K562 (cell line): ENCODE measurements around the gene DGCR6L.
"Not testable (repeated sequence)": the region's sequence is repeated elsewhere in the genome, so short reads cannot be mapped to it uniquely, and the experiment has no call there.

Experiments
- FOXJ3 ChIP-seq: sonication (generic); formaldehyde crosslinking; IDR thresholded peaks from 2 replicates; pipeline ENCODE4 v1.4.0; 2020; ENCODE audit warnings: mild to moderate bottlenecking, missing genetic modification reagents
- KAT2B ChIP-seq: IDR thresholded peaks from one replicate; pipeline ENCODE4 v1.6.1; 2012; ENCODE audit warnings: low read depth, mild to moderate bottlenecking, control low read depth, inconsistent platforms, low read length, moderate library complexity
- ZNF77 ChIP-seq: fragments of 250-450 bp; sonication (Bioruptor Pico); IDR thresholded peaks from 2 replicates; pipeline ENCODE4 v1.5.0; 2020
- TF ChIP-seq, protein P1 (sequence below): sonication (generic); formaldehyde crosslinking; IDR thresholded peaks from 2 replicates; pipeline ENCODE4 v1.8.0; 2022; ENCODE audit warnings: mild to moderate bottlenecking, low read depth, missing genetic modification reagents
- TF ChIP-seq, protein P2 (sequence below): sonication (generic); formaldehyde crosslinking; IDR thresholded peaks from 2 replicates; pipeline ENCODE4 v1.9.0; 2022; ENCODE audit warnings: mild to moderate bottlenecking, missing genetic modification reagents
- TF ChIP-seq, protein P3 (sequence below), 3 experiments: IDR thresholded peaks in 2 of 3; conservative IDR thresholded peaks in 1 of 3; 2 replicates each; pipeline ENCODE4 v1.5.1; 2011 to 2012; ENCODE audit warnings: low read length in 3 of 3, mild to moderate bottlenecking in 3 of 3, control low read depth in 2 of 3, improper control_type of control experiment in 1 of 3, inconsistent platforms in 1 of 3, low read depth in 1 of 3, mixed read lengths in 1 of 3, moderate library complexity in 1 of 3; ENCODE audit not compliant: insufficient read depth in 2 of 3

DNA sequence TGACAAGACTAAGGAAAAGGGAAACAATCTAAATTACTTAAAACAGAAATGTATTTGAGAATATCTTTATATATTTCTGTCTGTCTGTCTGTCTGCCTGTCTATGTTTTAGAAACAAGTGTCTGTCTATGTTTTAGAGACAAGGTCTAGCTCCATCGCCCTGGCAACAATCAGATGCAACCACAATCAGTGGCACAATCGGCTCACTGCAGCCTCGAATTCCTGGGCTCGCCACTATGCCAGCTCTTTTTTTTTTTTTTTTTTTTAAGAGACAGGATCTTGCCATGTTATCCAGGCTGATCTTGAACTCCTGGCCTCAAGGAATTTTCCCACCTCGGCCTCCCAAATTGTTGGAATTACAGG lies 8.7 kb upstream of the DGCR6L start:
- not testable (repeated sequence) for TF ChIP-seq ZNF77 (CRISPR knock-in tag); FOXJ3 (CRISPR knock-in tag); KAT2B
- TF ChIP-seq, protein P1, sequence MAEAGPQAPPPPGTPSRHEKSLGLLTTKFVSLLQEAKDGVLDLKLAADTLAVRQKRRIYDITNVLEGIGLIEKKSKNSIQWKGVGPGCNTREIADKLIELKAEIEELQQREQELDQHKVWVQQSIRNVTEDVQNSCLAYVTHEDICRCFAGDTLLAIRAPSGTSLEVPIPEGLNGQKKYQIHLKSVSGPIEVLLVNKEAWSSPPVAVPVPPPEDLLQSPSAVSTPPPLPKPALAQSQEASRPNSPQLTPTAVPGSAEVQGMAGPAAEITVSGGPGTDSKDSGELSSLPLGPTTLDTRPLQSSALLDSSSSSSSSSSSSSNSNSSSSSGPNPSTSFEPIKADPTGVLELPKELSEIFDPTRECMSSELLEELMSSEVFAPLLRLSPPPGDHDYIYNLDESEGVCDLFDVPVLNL (CRISPR knock-in tag) = not testable (repeated sequence)
- TF ChIP-seq, protein P2, sequence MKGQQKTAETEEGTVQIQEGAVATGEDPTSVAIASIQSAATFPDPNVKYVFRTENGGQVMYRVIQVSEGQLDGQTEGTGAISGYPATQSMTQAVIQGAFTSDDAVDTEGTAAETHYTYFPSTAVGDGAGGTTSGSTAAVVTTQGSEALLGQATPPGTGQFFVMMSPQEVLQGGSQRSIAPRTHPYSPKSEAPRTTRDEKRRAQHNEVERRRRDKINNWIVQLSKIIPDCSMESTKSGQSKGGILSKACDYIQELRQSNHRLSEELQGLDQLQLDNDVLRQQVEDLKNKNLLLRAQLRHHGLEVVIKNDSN = not testable (repeated sequence)
- TF ChIP-seq, protein P3, sequence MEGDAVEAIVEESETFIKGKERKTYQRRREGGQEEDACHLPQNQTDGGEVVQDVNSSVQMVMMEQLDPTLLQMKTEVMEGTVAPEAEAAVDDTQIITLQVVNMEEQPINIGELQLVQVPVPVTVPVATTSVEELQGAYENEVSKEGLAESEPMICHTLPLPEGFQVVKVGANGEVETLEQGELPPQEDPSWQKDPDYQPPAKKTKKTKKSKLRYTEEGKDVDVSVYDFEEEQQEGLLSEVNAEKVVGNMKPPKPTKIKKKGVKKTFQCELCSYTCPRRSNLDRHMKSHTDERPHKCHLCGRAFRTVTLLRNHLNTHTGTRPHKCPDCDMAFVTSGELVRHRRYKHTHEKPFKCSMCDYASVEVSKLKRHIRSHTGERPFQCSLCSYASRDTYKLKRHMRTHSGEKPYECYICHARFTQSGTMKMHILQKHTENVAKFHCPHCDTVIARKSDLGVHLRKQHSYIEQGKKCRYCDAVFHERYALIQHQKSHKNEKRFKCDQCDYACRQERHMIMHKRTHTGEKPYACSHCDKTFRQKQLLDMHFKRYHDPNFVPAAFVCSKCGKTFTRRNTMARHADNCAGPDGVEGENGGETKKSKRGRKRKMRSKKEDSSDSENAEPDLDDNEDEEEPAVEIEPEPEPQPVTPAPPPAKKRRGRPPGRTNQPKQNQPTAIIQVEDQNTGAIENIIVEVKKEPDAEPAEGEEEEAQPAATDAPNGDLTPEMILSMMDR (IDR thresholded peaks at IDR 0.05 in 2 of 3, conservative IDR thresholded peaks at IDR 0.05 in 1 of 3; ENCODE audit: insufficient read depth in 2 of 3, low read depth in 1 of 3, low read length in 3 of 3) = not testable (repeated sequence)
